ENCODE measurements around the gene CELA3A.
"Not testable (repeated sequence)": the region's sequence is repeated elsewhere in the genome, so short reads cannot be mapped to it uniquely, and the experiment has no call there.

CELA3A gene

GRCh38 chr1:22001409-22001808, at the start of gene CELA3A:
Gene CELA3A (plus strand): TSS chr1:22001657. CDS start chr1:22001675, 18 bp downstream.
- TF ChIP-seq JUND (IDR thresholded peaks at IDR 0.05; ENCODE audit: low read depth) = no peak
- in situ Hi-C loops (cut with HindIII; ENCODE audit: low pct_unique_long_range_greater_than_20kb, low sequenced_read_pairs) = no loop called here
- DNase-seq (ENCODE audit: low read depth in 1 of 2, low spot score in 1 of 2) = no peak

DNA sequence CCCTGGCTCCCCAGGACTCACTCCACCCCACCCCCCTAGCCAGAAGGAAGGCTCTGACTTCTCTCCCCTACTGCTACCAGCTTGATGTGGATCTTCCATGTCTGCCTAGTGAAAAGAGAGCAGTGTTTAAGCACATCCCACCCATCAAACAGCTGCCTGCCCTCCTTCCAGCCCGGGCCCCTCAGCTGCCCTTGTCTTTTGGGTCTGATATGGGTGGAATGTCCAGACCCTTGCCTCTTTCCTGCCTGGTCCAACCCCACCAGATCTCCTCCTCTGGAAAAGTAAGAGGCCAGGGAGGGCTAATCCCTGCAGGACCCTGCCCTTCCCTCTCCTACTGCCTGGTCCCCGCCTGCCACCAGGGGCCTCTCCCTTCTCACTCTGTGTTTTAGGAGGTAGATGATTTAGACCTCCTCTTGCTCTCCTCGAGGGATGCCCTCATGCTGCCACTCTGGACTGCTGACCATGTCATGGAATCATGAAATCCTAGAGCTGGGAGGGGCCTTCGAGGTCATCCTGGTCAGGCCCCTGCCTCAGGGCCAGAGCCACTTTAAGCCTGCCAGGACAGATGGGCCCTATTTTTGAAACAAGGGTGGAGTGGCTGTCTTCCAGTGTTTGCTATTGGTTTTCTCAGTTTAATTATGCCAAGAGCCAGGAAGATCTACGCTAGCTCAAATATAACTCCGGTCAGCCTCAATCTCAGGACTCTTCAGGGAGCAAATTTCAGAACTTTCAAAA, 48.5 kb upstream of the CELA3A start:
- no peak for TF ChIP-seq JUND (IDR thresholded peaks at IDR 0.05; ENCODE audit: low read depth)
- in situ Hi-C loops (cut with HindIII; ENCODE audit: low pct_unique_long_range_greater_than_20kb, low sequenced_read_pairs) = no loop called here
- no peak for DNase-seq (ENCODE audit: low read depth in 1 of 2, low spot score in 1 of 2)

GRCh38 chr1:21955058-21955457, 46.4 kb upstream of the CELA3A start:
- no peak for TF ChIP-seq JUND (IDR thresholded peaks at IDR 0.05; ENCODE audit: low read depth)
- no peak for DNase-seq (ENCODE audit: low read depth in 1 of 2, low spot score in 1 of 2)
- in situ Hi-C loops (cut with HindIII; ENCODE audit: low pct_unique_long_range_greater_than_20kb, low sequenced_read_pairs) = no loop called here

- in situ Hi-C loops (cut with HindIII; ENCODE audit: low pct_unique_long_range_greater_than_20kb, low sequenced_read_pairs) = no loop called here
- no peak for DNase-seq (ENCODE audit: low read depth in 1 of 2, low spot score in 1 of 2)
Measured at GRCh38 chr1:21955501-21956281, 45.8 kb upstream of the CELA3A start.

DNA sequence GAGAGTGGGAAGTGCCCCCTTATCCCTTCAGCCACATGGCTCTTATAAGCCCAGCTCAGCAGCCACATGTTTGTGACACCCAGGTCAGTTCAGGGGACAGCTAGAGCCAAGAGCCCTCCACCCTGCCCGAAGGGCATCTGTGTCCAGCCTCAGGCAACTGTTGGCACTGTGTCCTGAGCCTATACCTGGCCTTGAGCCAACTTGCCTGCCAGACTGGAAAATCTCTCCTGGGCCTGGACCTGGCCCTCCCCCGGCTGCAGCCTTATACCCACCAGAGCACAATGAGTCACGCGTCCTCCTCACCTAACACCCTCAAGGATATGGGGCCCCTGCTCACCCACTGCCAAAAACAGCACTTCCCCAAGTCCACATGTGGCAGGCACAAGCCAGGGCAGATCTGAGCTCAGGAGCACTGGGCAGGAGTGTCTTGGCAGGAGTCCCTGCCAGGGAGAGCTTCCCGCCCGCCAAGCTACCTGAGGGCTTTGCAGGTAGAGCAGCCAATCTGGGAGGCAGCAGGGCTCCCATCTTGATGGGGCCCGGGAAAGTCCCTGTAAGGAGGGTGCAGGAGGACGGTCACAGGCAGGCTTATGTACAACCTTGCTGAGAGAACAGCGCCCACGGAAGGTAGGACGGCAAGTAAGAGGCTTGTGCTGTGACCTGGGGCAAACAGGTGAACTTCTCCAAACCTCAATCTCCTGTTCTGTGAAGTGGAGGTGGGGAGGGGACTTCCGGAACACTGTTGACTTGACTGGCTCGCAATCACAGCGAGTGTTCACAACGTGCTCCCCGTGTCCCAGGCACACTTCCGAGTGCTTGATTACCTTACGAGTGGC, 44.5 kb upstream of the CELA3A start:
- no peak for TF ChIP-seq JUND (IDR thresholded peaks at IDR 0.05; ENCODE audit: low read depth)
- DNase-seq (ENCODE audit: low read depth in 1 of 2, low spot score in 1 of 2) = peak; percentile 40 to 85
- in situ Hi-C loops (cut with HindIII; ENCODE audit: low pct_unique_long_range_greater_than_20kb, low sequenced_read_pairs) = no loop called here

More at GRCh38 chr1:21955501-21956281, 45.8 kb upstream of the CELA3A start:
- no peak for TF ChIP-seq JUND (IDR thresholded peaks at IDR 0.05; ENCODE audit: low read depth)

DNA sequence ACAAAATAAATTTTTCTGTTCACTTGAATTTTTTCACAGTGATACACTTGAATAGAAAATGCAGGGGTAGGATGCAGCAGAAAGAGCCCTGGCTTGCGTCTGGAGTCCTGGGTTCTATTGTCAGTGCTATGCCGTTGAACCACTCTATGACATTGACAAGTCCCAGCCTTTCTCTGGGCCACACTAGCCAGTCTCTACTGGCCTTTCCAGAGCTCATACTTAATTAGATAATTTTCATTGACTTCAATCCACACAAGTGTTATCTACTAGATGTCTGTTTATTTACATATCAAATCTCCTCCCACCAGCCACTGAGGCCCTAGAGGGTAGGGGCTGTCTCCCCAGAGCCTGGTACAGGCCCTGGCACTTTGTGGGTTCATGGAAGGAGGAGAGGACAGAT, 40.1 kb upstream of the CELA3A start:
- in situ Hi-C loops (cut with HindIII; ENCODE audit: low pct_unique_long_range_greater_than_20kb, low sequenced_read_pairs) = no loop called here

GRCh38 chr1:21961799-21962198, 39.7 kb upstream of the CELA3A start:
- DNase-seq (ENCODE audit: low read depth in 1 of 2, low spot score in 1 of 2) = no peak
- TF ChIP-seq JUND (IDR thresholded peaks at IDR 0.05; ENCODE audit: low read depth) = no peak
- in situ Hi-C loops (cut with HindIII; ENCODE audit: low pct_unique_long_range_greater_than_20kb, low sequenced_read_pairs) = no loop called here

More for the DNA sequence above, 40.1 kb upstream of the CELA3A start:
- no peak for DNase-seq (ENCODE audit: low read depth in 1 of 2, low spot score in 1 of 2)
- no peak for TF ChIP-seq JUND (IDR thresholded peaks at IDR 0.05; ENCODE audit: low read depth)

GRCh38 chr1:21963477-21964217, 37.8 kb upstream of the CELA3A start:
- TF ChIP-seq JUND (IDR thresholded peaks at IDR 0.05; ENCODE audit: low read depth) = no peak
- in situ Hi-C loops (cut with HindIII; ENCODE audit: low pct_unique_long_range_greater_than_20kb, low sequenced_read_pairs) = no loop called here
- DNase-seq (ENCODE audit: low read depth in 1 of 2, low spot score in 1 of 2) = peak; percentile 30 to 78

DNA sequence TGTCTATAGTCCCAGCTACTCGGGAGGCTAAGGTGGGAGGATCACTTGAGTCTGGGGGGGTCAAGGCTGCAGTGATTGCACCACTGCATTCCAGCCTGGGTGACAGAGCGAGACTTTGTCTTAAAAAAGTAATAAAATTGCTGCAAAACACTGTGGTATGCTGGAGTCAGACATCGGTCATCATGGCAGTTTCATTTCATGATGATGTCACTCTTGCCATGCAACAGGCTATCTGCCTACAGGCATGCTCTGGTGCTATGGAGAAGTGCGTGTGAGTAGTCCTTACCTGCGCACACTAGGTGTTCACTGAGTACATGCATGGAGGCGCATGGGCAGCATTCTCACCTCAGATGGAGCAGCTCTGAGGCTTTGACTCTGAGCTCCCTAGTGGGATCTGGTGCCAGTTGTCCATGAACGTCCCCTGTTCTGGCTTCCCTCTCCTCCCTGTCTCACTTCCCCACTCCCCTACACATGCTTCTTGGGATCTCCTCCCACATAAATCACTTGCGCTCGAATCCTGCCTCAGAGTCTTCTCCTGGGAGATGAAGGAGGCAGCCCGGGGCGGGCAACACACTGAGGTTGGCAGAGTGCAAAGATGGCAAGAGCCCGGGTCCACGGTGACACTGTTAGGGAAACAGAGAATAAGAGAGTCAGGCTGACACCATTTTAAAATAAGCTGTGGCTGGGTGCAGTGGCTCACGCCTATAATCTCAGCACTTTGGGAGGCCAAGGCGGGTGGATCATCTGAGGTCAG, 35.0 kb upstream of the CELA3A start:
- in situ Hi-C loops (cut with HindIII; ENCODE audit: low pct_unique_long_range_greater_than_20kb, low sequenced_read_pairs) = no loop called here
- no peak for DNase-seq (ENCODE audit: low read depth in 1 of 2, low spot score in 1 of 2)

GRCh38 chr1:21967216-21967615, 34.2 kb upstream of the CELA3A start:
- in situ Hi-C loops (cut with HindIII; ENCODE audit: low pct_unique_long_range_greater_than_20kb, low sequenced_read_pairs); DNase-seq (ENCODE audit: low read depth in 1 of 2, low spot score in 1 of 2): not testable (repeated sequence)

More for the DNA sequence above, 35.0 kb upstream of the CELA3A start:
- TF ChIP-seq JUND (IDR thresholded peaks at IDR 0.05; ENCODE audit: low read depth) = no peak

DNA sequence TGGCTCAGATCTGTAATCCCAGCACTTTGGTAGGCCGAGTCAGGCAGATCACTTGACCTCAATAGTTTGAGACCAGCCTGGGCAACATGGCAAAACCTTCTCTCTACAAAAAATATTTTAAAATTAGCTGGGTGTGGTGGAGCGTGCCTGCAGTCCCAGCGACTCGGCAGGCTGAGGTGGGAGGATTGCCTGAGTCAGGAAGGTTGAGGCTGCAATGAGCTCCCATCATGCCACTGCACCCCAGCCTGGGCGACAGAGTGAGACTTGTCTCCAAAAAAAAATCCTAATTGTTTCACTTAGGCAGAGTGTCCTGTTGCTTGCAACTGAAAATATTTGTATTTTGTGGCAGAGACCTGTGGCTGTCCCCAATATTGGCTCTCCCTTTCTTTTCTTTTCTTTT, 32.4 kb upstream of the CELA3A start:
- DNase-seq (ENCODE audit: low read depth in 1 of 2, low spot score in 1 of 2); in situ Hi-C loops (cut with HindIII; ENCODE audit: low pct_unique_long_range_greater_than_20kb, low sequenced_read_pairs): not testable (repeated sequence)

DNA sequence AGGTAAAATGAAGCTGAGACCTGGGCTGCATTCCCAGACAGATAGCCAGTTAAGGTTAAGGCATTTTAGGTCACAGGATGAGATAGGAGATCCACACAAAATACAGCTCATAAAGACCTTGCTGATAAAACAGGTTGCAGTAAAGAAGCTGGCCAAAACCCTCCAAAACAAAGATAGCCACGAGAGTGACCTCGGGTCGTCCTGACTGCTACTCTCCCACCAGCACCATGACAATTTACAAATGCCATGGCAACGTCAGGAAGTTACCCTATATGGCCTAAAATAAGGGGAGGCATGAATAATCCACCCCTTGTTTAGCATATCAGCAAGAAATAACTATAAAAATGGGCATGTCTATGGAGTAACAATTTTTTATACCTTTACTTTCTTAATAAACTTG, 30.9 kb upstream of the CELA3A start:
- in situ Hi-C loops (cut with HindIII; ENCODE audit: low pct_unique_long_range_greater_than_20kb, low sequenced_read_pairs); DNase-seq (ENCODE audit: low read depth in 1 of 2, low spot score in 1 of 2): not testable (repeated sequence)

DNA sequence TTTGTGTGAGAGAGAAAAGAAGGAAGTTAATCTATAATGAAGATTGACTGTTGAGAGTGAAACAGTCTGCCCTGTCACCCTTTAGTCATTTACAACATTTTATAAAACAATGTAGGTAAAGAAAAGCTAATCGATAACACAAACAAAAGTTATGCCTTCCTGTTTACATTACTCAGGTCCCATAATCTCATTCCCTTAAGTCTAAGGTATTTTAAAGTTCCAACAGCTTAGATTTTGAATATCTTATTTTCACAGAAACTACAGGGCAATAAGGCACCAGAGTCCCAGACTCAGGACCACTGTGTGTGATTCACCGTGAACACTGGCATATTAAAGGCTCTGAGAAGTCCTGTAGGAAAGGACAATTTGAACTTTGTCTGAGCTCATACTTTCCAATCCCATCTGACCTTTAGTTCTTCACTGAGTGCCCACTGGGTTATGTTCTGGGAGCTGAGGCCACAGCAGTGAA, 28.4 kb upstream of the CELA3A start:
- in situ Hi-C loops (cut with HindIII; ENCODE audit: low pct_unique_long_range_greater_than_20kb, low sequenced_read_pairs); DNase-seq (ENCODE audit: low read depth in 1 of 2, low spot score in 1 of 2): not testable (repeated sequence)

- DNase-seq (ENCODE audit: low read depth in 1 of 2, low spot score in 1 of 2); in situ Hi-C loops (cut with HindIII; ENCODE audit: low pct_unique_long_range_greater_than_20kb, low sequenced_read_pairs): not testable (repeated sequence)
Measured at GRCh38 chr1:21973948-21974347, 27.5 kb upstream of the CELA3A start.

GRCh38 chr1:21974699-21975098, 26.8 kb upstream of the CELA3A start:
- in situ Hi-C loops (cut with HindIII; ENCODE audit: low pct_unique_long_range_greater_than_20kb, low sequenced_read_pairs); DNase-seq (ENCODE audit: low read depth in 1 of 2, low spot score in 1 of 2): not testable (repeated sequence)

DNA sequence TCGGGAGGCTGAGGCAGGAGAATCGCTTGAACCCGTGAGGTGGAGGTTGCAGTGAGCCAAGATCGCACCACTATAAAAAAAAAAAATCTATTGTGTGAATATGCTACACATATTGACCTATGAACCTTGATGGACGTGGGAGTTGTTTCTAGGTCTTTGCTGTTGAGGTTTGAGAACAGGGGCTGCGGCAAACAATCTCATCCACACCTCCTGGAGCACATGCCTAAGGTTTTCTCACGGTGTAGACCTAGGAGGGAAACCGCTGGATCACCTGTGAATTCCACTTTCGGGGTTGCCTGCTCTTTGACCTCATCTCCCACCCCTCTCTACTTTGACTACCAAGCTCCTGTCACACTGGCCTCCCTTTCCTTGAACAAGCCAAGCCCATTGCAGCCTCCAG, 26.2 kb upstream of the CELA3A start:
- DNase-seq (ENCODE audit: low read depth in 1 of 2, low spot score in 1 of 2); in situ Hi-C loops (cut with HindIII; ENCODE audit: low pct_unique_long_range_greater_than_20kb, low sequenced_read_pairs): not testable (repeated sequence)
